NAMALWA (cell line): ENCODE results near the gene PRRT1.
"Not testable (repeated sequence)": the region's sequence is repeated elsewhere in the genome, so short reads cannot be mapped to it uniquely, and the experiment has no call there.

Experiments
- DNase-seq: peaks from one replicate; pipeline ENCODE4 v3.0.0-alpha.2; 2015; ENCODE audit warnings: low spot score

PRRT1 gene

GRCh38 chr6:32187725-32188380 lies 36.1 kb upstream of the PRRT1 start:
- DNase-seq, result not testable (repeated sequence)

- DNase-seq, result no peak
These were observed 35.4 kb upstream of the PRRT1 start for GRCh38 chr6:32187009-32187709.

GRCh38 chr6:32186151-32186840 lies 34.6 kb upstream of the PRRT1 start:
- DNase-seq, result not testable (repeated sequence)

GRCh38 chr6:32185681-32186131 lies 34.0 kb upstream of the PRRT1 start:
- not testable (repeated sequence) for DNase-seq

GRCh38 chr6:32184084-32184640 lies 32.4 kb upstream of the PRRT1 start, which contains the start of gene AGER:
TSS of gene AGER (minus strand) at chr6:32184253. CDS start at chr6:32184222, 31 bp downstream.
- DNase-seq, result no peak

- DNase-seq, result no peak
These were observed 31.8 kb upstream of the PRRT1 start for GRCh38 chr6:32183483-32184083.

GRCh38 chr6:32183030-32183429 lies 31.3 kb upstream of the PRRT1 start:
- no peak for DNase-seq

GRCh38 chr6:32182555-32182981 lies 30.8 kb upstream of the PRRT1 start:
- DNase-seq, result no peak

GRCh38 chr6:32181915-32182529 lies 30.3 kb upstream of the PRRT1 start:
- DNase-seq, result no peak

- DNase-seq, result no peak
These were observed 29.5 kb upstream of the PRRT1 start for GRCh38 chr6:32181148-32181702.

- DNase-seq, result no peak
These were observed 28.1 kb upstream of the PRRT1 start for GRCh38 chr6:32179766-32180405.

GRCh38 chr6:32178547-32179440 lies 27.1 kb upstream of the PRRT1 start:
- peak; percentile 39 for DNase-seq

- DNase-seq, result peak; percentile 100
These were observed 26.2 kb upstream of the PRRT1 start, which contains the start of gene RNF5 for GRCh38 chr6:32177788-32178546. TSS of gene RNF5 (plus strand) at chr6:32178405. CDS start at chr6:32178512, 107 bp downstream.

GRCh38 chr6:32177183-32177787 lies 25.5 kb upstream of the PRRT1 start:
- peak; percentile 83 for DNase-seq

- DNase-seq, result no peak
These were observed 24.9 kb upstream of the PRRT1 start for GRCh38 chr6:32176476-32177182.

- peak; percentile 96 for DNase-seq
These were observed 24.2 kb upstream of the PRRT1 start, which contains the start of gene AGPAT1 for GRCh38 chr6:32175711-32176475. TSS of gene AGPAT1 (minus strand) at chr6:32176084. CDS start at chr6:32171496, 4,588 bp downstream.

- DNase-seq, result peak; percentile 36
These were observed 23.6 kb upstream of the PRRT1 start for GRCh38 chr6:32175322-32175710.
